CD8-positive, alpha-beta memory T cell (primary cell): ENCODE measurements around the gene NUB1. TPM values are rescaled to one million over a fixed set of nuclear protein-coding genes. Genes with fewer than 3 reads are reported as not detected.
"Not testable (repeated sequence)": the region's sequence is repeated elsewhere in the genome, so short reads cannot be mapped to it uniquely, and the experiment has no call there.

ENCODE experiments used
- CTCF ChIA-PET: fragments of 350-600 bp; sonication (Branson Sonifier 250); formaldehyde crosslinking; loops from one replicate; lab custom pipeline; 2021; ENCODE audit warnings: antibody characterized with exemption; lab: Charles Lee
- POLR2A ChIA-PET: fragments of 350-600 bp; sonication (Branson Sonifier 250); formaldehyde crosslinking; loops from one replicate; lab custom pipeline; 2021; ENCODE audit warnings: antibody characterized with exemption; lab: Charles Lee
- DNase-seq, 5 donors: peaks; one replicate each; pipeline versions ENCODE4 v3.0.0 to v3.0.0-alpha.2; 2020 to 2022; ENCODE audit warnings: mixed read lengths in 1 of 5
- H3K27ac ChIP-seq: one replicate; pipeline ENCODE4 v1.7.0; 2013; ENCODE audit warnings: low read depth, mild to moderate bottlenecking, low read length, moderate library complexity
- H3K27me3 ChIP-seq: 2 replicates; pipeline ENCODE4 v1.7.0; 2013; ENCODE audit warnings: low read length, mild to moderate bottlenecking; ENCODE audit not compliant: insufficient read depth, poor library complexity, severe bottlenecking
- H3K36me3 ChIP-seq: 2 replicates; pipeline ENCODE4 v1.7.0; 2013; ENCODE audit warnings: mild to moderate bottlenecking, low read length, moderate library complexity; ENCODE audit not compliant: insufficient read depth
- H3K4me1 ChIP-seq: 2 replicates; pipeline ENCODE4 v1.7.0; 2013; ENCODE audit warnings: mild to moderate bottlenecking, low read length, moderate library complexity; ENCODE audit not compliant: insufficient read depth
- H3K4me3 ChIP-seq: 2 replicates; pipeline ENCODE4 v1.7.0; 2013; ENCODE audit warnings: mild to moderate bottlenecking, low read length
- H3K9me3 ChIP-seq: 2 replicates; pipeline ENCODE4 v1.7.0; 2013; ENCODE audit warnings: mild to moderate bottlenecking, low read length
- H3K27ac Mint-ChIP-seq, 8 donors: one replicate each; pipeline ENCODE4 v1.8.0; 2020 to 2021; ENCODE audit warnings: mixed read lengths in 8 of 8, mild to moderate bottlenecking in 6 of 8, inconsistent platforms in 3 of 8, moderate library complexity in 3 of 8
- H3K27me3 Mint-ChIP-seq, 2 donors: one replicate each; pipeline ENCODE4 v1.8.0; 2020 to 2021; ENCODE audit warnings: mixed read lengths in 2 of 2, mild to moderate bottlenecking in 1 of 2, moderate library complexity in 1 of 2
- H3K36me3 Mint-ChIP-seq, 3 donors: one replicate each; pipeline ENCODE4 v1.8.0; 2020 to 2021; ENCODE audit warnings: mixed read lengths in 3 of 3, inconsistent platforms in 1 of 3, mild to moderate bottlenecking in 1 of 3
- H3K4me1 Mint-ChIP-seq, 3 donors: one replicate each; pipeline ENCODE4 v1.8.0; 2020 to 2021; ENCODE audit warnings: mixed read lengths in 3 of 3, inconsistent platforms in 1 of 3, mild to moderate bottlenecking in 1 of 3
- H3K4me3 Mint-ChIP-seq, 7 donors: one replicate each; pipeline ENCODE4 v1.8.0; 2020 to 2021; ENCODE audit warnings: mixed read lengths in 7 of 7, mild to moderate bottlenecking in 6 of 7, moderate library complexity in 4 of 7, inconsistent platforms in 2 of 7
- H3K9me3 Mint-ChIP-seq, 5 donors: one replicate each; pipeline ENCODE4 v1.8.0; 2020 to 2022; ENCODE audit warnings: mixed read lengths in 5 of 5, mild to moderate bottlenecking in 3 of 5, moderate library complexity in 2 of 5, inconsistent platforms in 1 of 5
- polyA plus RNA-seq: library from polyadenylated mRNA; unstranded; fragments of 300-500 nt; fragmentation: Illumina TruSeq; gene quantifications from one replicate; pipeline ENCODE4 v1.2.3, GENCODE V29; 2021
- total RNA-seq, 2 experiments: library from RNA; stranded (reverse); gene quantifications; one replicate each; pipeline ENCODE4 v1.2.3, GENCODE V29; 2021

NUB1 gene
- total and polyA plus RNA-seq, 3 experiments from 2014 or later, result 39.1 to 82.6 (median 46.1) TPM

DNA sequence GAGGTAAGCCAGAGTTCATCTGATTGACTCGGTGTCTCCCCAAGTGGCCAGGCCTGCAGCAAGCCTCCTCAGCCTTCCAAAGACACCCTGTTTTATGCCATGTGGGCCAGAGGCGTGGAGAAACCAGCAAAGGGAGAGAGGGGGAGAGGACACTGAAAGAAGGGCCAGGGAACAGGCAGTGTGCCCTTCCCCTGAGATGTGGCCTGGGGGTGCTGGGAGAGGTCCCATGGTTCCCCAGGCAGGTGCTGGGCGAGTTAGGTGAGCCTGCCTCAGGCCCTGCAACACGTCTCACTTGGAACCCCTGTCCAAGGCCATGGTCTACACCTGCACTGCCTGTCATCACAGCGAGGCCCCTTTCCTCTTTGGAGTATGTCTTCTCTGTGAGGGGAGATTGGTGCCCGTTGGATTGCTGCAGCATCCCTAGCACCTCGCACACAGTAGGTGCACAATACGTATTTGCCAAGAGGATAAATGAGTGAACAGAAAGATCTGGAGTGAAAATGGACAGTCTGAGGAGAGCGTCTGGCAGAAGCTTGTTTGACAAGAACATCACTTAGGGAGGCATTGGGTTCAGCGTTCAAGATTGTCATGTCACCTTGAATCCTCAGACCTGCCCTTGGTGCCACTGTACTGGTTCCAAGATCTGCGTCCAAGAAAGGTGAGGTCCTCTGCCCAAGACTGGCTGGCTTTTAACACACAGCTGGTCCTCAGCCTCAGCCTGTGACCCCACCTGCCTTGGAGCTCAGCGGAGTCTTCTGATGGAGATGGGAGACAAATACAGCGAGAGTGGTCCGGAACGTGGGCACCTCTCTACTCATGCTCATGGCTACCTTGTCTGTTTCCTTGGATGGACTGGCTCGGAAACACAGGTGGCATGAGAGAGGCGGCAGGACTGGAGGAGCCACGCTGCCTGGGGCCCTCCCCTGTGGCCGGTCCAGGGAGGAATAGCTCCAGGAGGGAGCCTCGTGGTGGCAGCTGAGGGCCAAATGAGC is 39.8 kb upstream of the NUB1 start:
- H3K4me1 ChIP-seq, result peaks cover 4% of the 10 kb centered on the region
- no peaks in the 10 kb centered on the region for H3K36me3 ChIP-seq
- no peak overlapping the region for H3K27ac Mint-ChIP-seq
- ChIA-PET POLR2A (no interaction called here), CTCF (interaction anchor here (1.4 to 1.9 kb wide), 2 partner anchors 58 to 178 kb away, joined by 4 to 6 read pairs; no protein-coding TSS in a partner anchor)
- H3K36me3 Mint-ChIP-seq, result no peaks in the 10 kb centered on the region
- H3K9me3 Mint-ChIP-seq, result no peaks in the 10 kb centered on the region
- no peak overlapping the region for H3K27ac ChIP-seq
- no peak overlapping the region for H3K4me3 ChIP-seq
- H3K4me3 Mint-ChIP-seq, result no peak overlapping the region
- H3K9me3 ChIP-seq, result no peaks in the 10 kb centered on the region
- peaks cover 26 to 41% of the 10 kb centered on the region in 2 donors for H3K27me3 Mint-ChIP-seq
- peaks cover 4% of the 10 kb centered on the region for H3K27me3 ChIP-seq
- DNase-seq, result no peak
- peaks cover 6 to 8% (median 7%) of the 10 kb centered on the region in 3 donors for H3K4me1 Mint-ChIP-seq

- not testable (repeated sequence) for H3K27ac ChIP-seq, H3K4me1 Mint-ChIP-seq, DNase-seq, H3K4me3 Mint-ChIP-seq, H3K27ac Mint-ChIP-seq, H3K4me1 ChIP-seq, H3K27me3 ChIP-seq, H3K36me3 Mint-ChIP-seq, H3K9me3 ChIP-seq, H3K4me3 ChIP-seq, H3K36me3 ChIP-seq, H3K9me3 Mint-ChIP-seq
- CTCF ChIA-PET, result interaction anchor here (0.6 to 3.7 kb wide), 17 partner anchors 12 to 180 kb away, joined by 3 to 22 read pairs (median 4); no protein-coding TSS in a partner anchor
- POLR2A ChIA-PET, result interaction anchor here (0.6 kb wide), 1 partner anchor 90 kb away, joined by 5 read pairs; no protein-coding TSS in a partner anchor
- peaks cover 21 to 54% of the 10 kb centered on the region in 2 donors for H3K27me3 Mint-ChIP-seq
These were observed 37.4 kb upstream of the NUB1 start for GRCh38 chr7:151304251-151304650.

DNA sequence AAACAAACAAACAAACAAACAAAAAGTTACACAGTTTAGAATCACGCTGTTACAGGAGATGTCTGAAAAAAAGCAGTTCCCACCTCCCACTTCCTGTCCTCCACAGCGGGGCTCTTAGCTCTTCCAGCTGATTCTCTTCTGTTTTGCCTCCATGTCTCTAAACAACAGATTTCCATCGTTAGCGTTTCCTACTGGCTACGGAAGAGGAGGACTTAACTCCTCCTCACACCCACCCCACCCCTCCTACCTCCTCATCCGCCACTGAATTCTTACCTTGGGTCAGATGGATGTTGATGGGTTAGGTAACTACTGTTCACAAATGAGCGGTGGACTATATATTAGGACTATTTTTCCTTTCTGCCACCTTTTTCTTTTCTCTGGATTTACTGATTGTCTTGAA is 36.8 kb upstream of the NUB1 start:
- Histone ChIP-seq H3K4me1 (peaks cover 4% of the 10 kb centered on the region), H3K9me3 (no peaks in the 10 kb centered on the region), H3K27me3 (peaks cover 4% of the 10 kb centered on the region), H3K4me3 (no peak overlapping the region), H3K27ac (no peak overlapping the region), H3K36me3 (no peaks in the 10 kb centered on the region)
- peak overlapping the region in 3 of 7 donors; percentile 2 to 19 (median 11) for H3K4me3 Mint-ChIP-seq
- no peaks in the 10 kb centered on the region for H3K9me3 Mint-ChIP-seq
- CTCF ChIA-PET, result interaction anchor here (0.7 to 3.7 kb wide), 9 partner anchors 11 to 180 kb away, joined by 3 to 22 read pairs (median 4); no protein-coding TSS in a partner anchor
- POLR2A ChIA-PET, result no interaction called here
- DNase-seq, result no peak
- no peak overlapping the region for H3K27ac Mint-ChIP-seq
- H3K27me3 Mint-ChIP-seq, result peaks cover 18 to 54% of the 10 kb centered on the region in 2 donors
- H3K4me1 Mint-ChIP-seq, result peaks cover 6 to 8% (median 7%) of the 10 kb centered on the region in 3 donors
- no peaks in the 10 kb centered on the region for H3K36me3 Mint-ChIP-seq

GRCh38 chr7:151306374-151306773 is 35.2 kb upstream of the NUB1 start:
- H3K36me3 ChIP-seq, result no peaks in the 10 kb centered on the region
- peaks cover 6 to 8% (median 7%) of the 10 kb centered on the region in 3 donors for H3K4me1 Mint-ChIP-seq
- peaks cover 4% of the 10 kb centered on the region for H3K4me1 ChIP-seq
- H3K4me3 ChIP-seq, result no peak overlapping the region
- peaks cover 0 to 2% (median under 1%) of the 10 kb centered on the region in 5 donors for H3K9me3 Mint-ChIP-seq
- no peak overlapping the region for H3K27ac ChIP-seq
- no peak for DNase-seq
- H3K4me3 Mint-ChIP-seq, result no peak overlapping the region
- ChIA-PET POLR2A (interaction anchor here (0.7 kb wide), 1 partner anchor 9 kb away, joined by 4 read pairs; no protein-coding TSS in a partner anchor), CTCF (interaction anchor here (0.7 to 3.7 kb wide), 6 partner anchors 10 to 248 kb away, joined by 3 to 22 read pairs (median 4); no protein-coding TSS in a partner anchor)
- H3K27me3 Mint-ChIP-seq, result peaks cover 20 to 53% of the 10 kb centered on the region in 2 donors
- no peaks in the 10 kb centered on the region for H3K36me3 Mint-ChIP-seq
- peaks cover 4% of the 10 kb centered on the region for H3K27me3 ChIP-seq
- H3K9me3 ChIP-seq, result peaks cover 2% of the 10 kb centered on the region
- H3K27ac Mint-ChIP-seq, result peak overlapping the region in 2 of 8 donors; percentile 25 to 44

- peaks cover 20 to 48% of the 10 kb centered on the region in 2 donors for H3K27me3 Mint-ChIP-seq
These were observed 34.8 kb upstream of the NUB1 start for GRCh38 chr7:151306860-151307259.

DNA sequence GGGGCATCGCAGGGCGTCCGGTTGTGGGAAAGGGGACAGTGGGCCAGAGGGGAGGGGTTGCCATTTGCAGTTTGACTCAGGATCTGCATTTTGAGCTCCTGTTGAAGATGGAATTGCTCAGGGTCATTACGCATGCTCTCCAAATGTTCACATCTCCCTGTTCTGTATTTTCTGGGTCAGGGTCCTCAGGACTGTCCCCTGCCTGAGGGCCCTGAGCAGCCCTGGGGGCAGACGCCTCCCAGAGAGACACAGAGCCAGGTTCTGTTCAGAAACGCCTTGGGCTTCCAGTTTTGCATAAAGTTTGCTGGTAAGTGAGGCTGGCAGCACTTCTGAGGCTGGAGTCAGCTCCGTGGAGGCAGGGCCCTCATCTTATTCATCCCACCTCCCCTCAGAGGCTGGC is 34.1 kb upstream of the NUB1 start:
- Histone ChIP-seq H3K27me3 (peaks cover 4% of the 10 kb centered on the region), H3K4me3 (no peak overlapping the region), H3K4me1 (peaks cover 4% of the 10 kb centered on the region), H3K36me3 (no peaks in the 10 kb centered on the region), H3K27ac (no peak overlapping the region), H3K9me3 (peaks cover 6% of the 10 kb centered on the region)
- H3K27ac Mint-ChIP-seq, result peak overlapping the region in 2 of 8 donors; percentile 10 to 54
- peaks cover 0 to 4% (median 2%) of the 10 kb centered on the region in 5 donors for H3K9me3 Mint-ChIP-seq
- peaks cover 19 to 44% of the 10 kb centered on the region in 2 donors for H3K27me3 Mint-ChIP-seq
- H3K4me1 Mint-ChIP-seq, result peaks cover 5 to 8% (median 7%) of the 10 kb centered on the region in 3 donors
- H3K4me3 Mint-ChIP-seq, result no peak overlapping the region
- POLR2A ChIA-PET, result no interaction called here
- no peak for DNase-seq
- CTCF ChIA-PET, result interaction anchor here (0.5 to 1.2 kb wide), 2 partner anchors 10 to 142 kb away, joined by 3 read pairs; no protein-coding TSS in a partner anchor
- no peaks in the 10 kb centered on the region for H3K36me3 Mint-ChIP-seq

More at GRCh38 chr7:151306860-151307259, 34.8 kb upstream of the NUB1 start:
- Histone ChIP-seq H3K27ac (no peak overlapping the region), H3K9me3 (peaks cover 6% of the 10 kb centered on the region), H3K27me3 (peaks cover 4% of the 10 kb centered on the region), H3K36me3 (no peaks in the 10 kb centered on the region), H3K4me3 (no peak overlapping the region), H3K4me1 (peaks cover 4% of the 10 kb centered on the region)
- Mint-ChIP-seq H3K27ac (no peak overlapping the region), H3K36me3 (no peaks in the 10 kb centered on the region), H3K9me3 (peaks cover 0 to 4% (median 2%) of the 10 kb centered on the region in 5 donors), H3K4me1 (peaks cover 6 to 8% (median 7%) of the 10 kb centered on the region in 3 donors), H3K4me3 (no peak overlapping the region)
- ChIA-PET POLR2A (interaction anchor here (0.7 kb wide), 1 partner anchor 8 kb away, joined by 4 read pairs; no protein-coding TSS in a partner anchor), CTCF (interaction anchor here (1.2 to 3.7 kb wide), 6 partner anchors 9 to 182 kb away, joined by 3 to 22 read pairs (median 4); no protein-coding TSS in a partner anchor)
- DNase-seq, result no peak

DNA sequence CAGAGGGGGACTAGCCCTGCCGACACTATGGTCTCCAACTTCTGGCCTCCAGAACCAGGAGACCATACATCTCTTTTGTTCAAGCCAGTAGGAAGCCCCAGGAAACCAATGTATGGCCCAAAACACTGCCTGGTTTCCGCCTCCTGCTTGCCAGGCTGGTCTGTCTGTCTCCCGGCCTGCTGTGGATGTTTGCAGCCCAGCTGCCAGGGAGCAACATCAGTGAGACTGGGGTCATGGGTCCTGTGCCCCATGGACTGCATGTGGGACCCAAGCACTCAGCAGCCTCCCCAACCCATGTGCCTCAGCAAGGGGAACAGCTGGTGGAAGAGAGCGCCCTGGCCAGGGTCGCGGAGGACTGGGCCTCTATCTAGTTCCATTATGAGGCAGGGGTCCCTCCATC is 33.4 kb upstream of the NUB1 start:
- no peak overlapping the region for H3K4me3 Mint-ChIP-seq
- no peak overlapping the region for H3K4me3 ChIP-seq
- no peak overlapping the region for H3K27ac Mint-ChIP-seq
- DNase-seq, result no peak
- H3K4me1 ChIP-seq, result peaks cover 4% of the 10 kb centered on the region
- H3K36me3 Mint-ChIP-seq, result no peaks in the 10 kb centered on the region
- no peaks in the 10 kb centered on the region for H3K36me3 ChIP-seq
- POLR2A ChIA-PET, result no interaction called here
- peaks cover 6% of the 10 kb centered on the region for H3K9me3 ChIP-seq
- peaks cover 4% of the 10 kb centered on the region for H3K27me3 ChIP-seq
- CTCF ChIA-PET, result interaction anchor here (1.2 to 2.9 kb wide), 2 partner anchors 42 to 141 kb away, joined by 3 to 9 read pairs; no protein-coding TSS in a partner anchor
- H3K4me1 Mint-ChIP-seq, result peaks cover 5 to 8% (median 7%) of the 10 kb centered on the region in 3 donors
- H3K9me3 Mint-ChIP-seq, result peaks cover 0 to 4% (median 2%) of the 10 kb centered on the region in 5 donors
- peaks cover 17 to 44% of the 10 kb centered on the region in 2 donors for H3K27me3 Mint-ChIP-seq
- H3K27ac ChIP-seq, result no peak overlapping the region
